Suprapubic skin (tissue), 4 donors: ENCODE results near the gene DMRTB1.

Experiments used
- EP300 ChIP-seq: sonication (generic); formaldehyde crosslinking; IDR thresholded peaks from one replicate; pipeline ENCODE4 v1.6.1; 2017; ENCODE audit warnings: antibody characterized with exemption
- POLR2A ChIP-seq, 2 donors: fragments of 450-650 bp; IDR thresholded peaks; one replicate each; pipeline ENCODE4 v1.6.1; 2017; ENCODE audit warnings: antibody characterized with exemption in 2 of 2, mild to moderate bottlenecking in 2 of 2, moderate library complexity in 2 of 2
- POLR2AphosphoS5 ChIP-seq, 3 donors: sonication (generic); formaldehyde crosslinking; IDR thresholded peaks; one replicate each; pipeline ENCODE4 v1.6.1; 2017; ENCODE audit warnings: antibody characterized with exemption in 3 of 3
- TF ChIP-seq, protein P1 (sequence below), 2 donors: fragments of 200-600 bp in 1 of 2; fragments of 450-650 bp in 1 of 2; sonication (generic) in 1 of 2; IDR thresholded peaks; one replicate each; pipeline ENCODE4 v1.5.1; 2016 to 2019; ENCODE audit warnings: antibody characterized with exemption in 2 of 2, mild to moderate bottlenecking in 1 of 2, moderate library complexity in 1 of 2

DNA sequence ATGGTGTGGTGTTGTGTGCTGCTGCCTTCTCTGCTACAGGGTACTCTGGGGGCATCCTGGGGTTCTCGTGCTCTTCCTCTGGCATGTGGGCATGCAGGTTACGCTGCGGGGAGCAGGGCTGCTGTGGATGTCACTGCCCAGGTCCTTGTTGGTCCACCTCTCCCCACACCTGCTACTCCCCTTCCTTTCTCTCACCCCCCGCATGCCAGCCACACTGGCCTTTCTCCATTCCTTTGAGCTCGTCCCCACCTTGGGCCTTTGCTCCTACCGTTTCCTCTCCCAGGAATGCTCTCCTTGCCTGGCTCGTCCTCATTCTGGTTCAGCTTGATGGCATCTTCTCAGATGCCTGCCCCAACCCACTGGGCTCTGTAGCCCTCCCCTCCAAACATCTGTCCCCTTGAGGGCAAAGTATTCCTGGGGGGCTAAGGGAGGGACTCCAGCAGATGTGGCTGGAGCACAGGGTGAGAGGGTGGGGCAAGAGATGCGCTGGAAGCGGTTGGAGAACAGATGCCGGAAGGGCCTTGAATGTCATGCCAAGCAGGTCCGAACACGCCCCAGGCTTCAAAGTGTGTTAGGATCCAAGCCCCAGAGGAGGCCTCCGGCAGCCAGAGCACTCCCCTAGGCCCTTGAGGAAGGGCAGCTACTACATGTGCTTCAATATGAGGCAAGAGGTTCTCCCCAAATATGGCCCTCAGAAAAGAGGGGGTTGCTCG, 23.4 kb downstream of the DMRTB1 start:
- TF ChIP-seq, protein P1, sequence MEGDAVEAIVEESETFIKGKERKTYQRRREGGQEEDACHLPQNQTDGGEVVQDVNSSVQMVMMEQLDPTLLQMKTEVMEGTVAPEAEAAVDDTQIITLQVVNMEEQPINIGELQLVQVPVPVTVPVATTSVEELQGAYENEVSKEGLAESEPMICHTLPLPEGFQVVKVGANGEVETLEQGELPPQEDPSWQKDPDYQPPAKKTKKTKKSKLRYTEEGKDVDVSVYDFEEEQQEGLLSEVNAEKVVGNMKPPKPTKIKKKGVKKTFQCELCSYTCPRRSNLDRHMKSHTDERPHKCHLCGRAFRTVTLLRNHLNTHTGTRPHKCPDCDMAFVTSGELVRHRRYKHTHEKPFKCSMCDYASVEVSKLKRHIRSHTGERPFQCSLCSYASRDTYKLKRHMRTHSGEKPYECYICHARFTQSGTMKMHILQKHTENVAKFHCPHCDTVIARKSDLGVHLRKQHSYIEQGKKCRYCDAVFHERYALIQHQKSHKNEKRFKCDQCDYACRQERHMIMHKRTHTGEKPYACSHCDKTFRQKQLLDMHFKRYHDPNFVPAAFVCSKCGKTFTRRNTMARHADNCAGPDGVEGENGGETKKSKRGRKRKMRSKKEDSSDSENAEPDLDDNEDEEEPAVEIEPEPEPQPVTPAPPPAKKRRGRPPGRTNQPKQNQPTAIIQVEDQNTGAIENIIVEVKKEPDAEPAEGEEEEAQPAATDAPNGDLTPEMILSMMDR (IDR thresholded peaks at IDR 0.05) = no peak
- TF ChIP-seq POLR2AphosphoS5 (IDR thresholded peaks at IDR 0.05) (no peak), POLR2A (IDR thresholded peaks at IDR 0.05) (no peak), EP300 (no peak)
